HEK293 (cell line): ENCODE measurements around the gene MCRIP1.

Source experiments
- CTCF ChIA-PET: fragments of 350-600 bp; formaldehyde crosslinking; extraction: SDS; loops from one replicate; lab custom pipeline; 2021; ENCODE audit warnings: antibody characterized with exemption; lab: Yijun Ruan, JAX
- POLR2A ChIA-PET: fragments of 300-600 bp; formaldehyde crosslinking; extraction: SDS; loops from one replicate; lab custom pipeline; 2020; ENCODE audit warnings: antibody characterized with exemption, inconsistent platforms; lab: Yijun Ruan, JAX
- H3K27ac ChIP-seq: fragments of 200-500 bp; sonication (Bioruptor generic); 2 replicates; pipeline ENCODE4 v1.5.1; 2014; ENCODE audit warnings: low read depth, low read length, control low read depth, inconsistent platforms; ENCODE audit errors: extremely low read depth
- H3K36me3 ChIP-seq, 2 experiments: fragments of 200-500 bp in 1 of 2; sonication (Bioruptor generic) in 1 of 2; 1 replicate in 1 of 2; 2 replicates in 1 of 2; pipeline ENCODE4 v1.5.1; 2014 to 2017; ENCODE audit warnings: inconsistent platforms in 2 of 2, low read length in 2 of 2; ENCODE audit not compliant: control insufficient read depth in 2 of 2, insufficient read depth in 1 of 2
- H3K4me1 ChIP-seq: fragments of 200-500 bp; sonication (Bioruptor generic); 2 replicates; pipeline ENCODE4 v1.5.1; 2014; ENCODE audit warnings: mild to moderate bottlenecking, low read length, inconsistent platforms; ENCODE audit not compliant: control insufficient read depth, insufficient read depth
- H3K4me3 ChIP-seq: 2 replicates; pipeline ENCODE4 v1.5.1; 2011; ENCODE audit warnings: low read depth, mild to moderate bottlenecking, control low read depth, low read length, moderate library complexity
- H3K9me3 ChIP-seq: fragments of 200-500 bp; sonication (Bioruptor generic); 2 replicates; pipeline ENCODE4 v1.5.1; 2014; ENCODE audit warnings: low read depth, low read length, inconsistent platforms; ENCODE audit not compliant: control insufficient read depth, insufficient read depth
- ATF2 ChIP-seq: fragments of 450-650 bp; formaldehyde crosslinking; IDR thresholded peaks from 2 replicates; pipeline ENCODE4 v1.5.1; 2016; ENCODE audit warnings: missing biosample characterization, missing genetic modification characterization, low read depth
- BCL11B ChIP-seq: fragments of 450-650 bp; formaldehyde crosslinking; IDR thresholded peaks from 2 replicates; pipeline ENCODE4 v1.5.1; 2016; ENCODE audit warnings: low read depth, missing biosample characterization, missing genetic modification characterization
- GFI1B ChIP-seq: fragments of 450-650 bp; formaldehyde crosslinking; IDR thresholded peaks from 2 replicates; pipeline ENCODE4 v1.5.1; 2016; ENCODE audit warnings: missing biosample characterization, missing genetic modification characterization
- KLF1 ChIP-seq: fragments of 450-650 bp; formaldehyde crosslinking; IDR thresholded peaks from 2 replicates; pipeline ENCODE4 v1.5.1; 2016; ENCODE audit warnings: missing biosample characterization, missing genetic modification characterization
- KLF17 ChIP-seq: fragments of 450-650 bp; formaldehyde crosslinking; IDR thresholded peaks from 2 replicates; pipeline ENCODE4 v1.5.1; 2016; ENCODE audit warnings: missing biosample characterization, missing genetic modification characterization
- OSR2 ChIP-seq: fragments of 450-650 bp; formaldehyde crosslinking; IDR thresholded peaks from 2 replicates; pipeline ENCODE4 v1.5.1; 2016; ENCODE audit warnings: missing biosample characterization, missing genetic modification characterization
- OVOL3 ChIP-seq: fragments of 450-650 bp; formaldehyde crosslinking; IDR thresholded peaks from 2 replicates; pipeline ENCODE4 v1.5.1; 2016; ENCODE audit warnings: missing biosample characterization, missing genetic modification characterization
- RBAK ChIP-seq: fragments of 450-650 bp; formaldehyde crosslinking; IDR thresholded peaks from 2 replicates; pipeline ENCODE4 v1.5.1; 2016; ENCODE audit warnings: missing biosample characterization, missing genetic modification characterization
- REPIN1 ChIP-seq: fragments of 450-650 bp; formaldehyde crosslinking; IDR thresholded peaks from 2 replicates; pipeline ENCODE4 v1.5.1; 2017; ENCODE audit warnings: missing biosample characterization, missing genetic modification characterization, low read depth
- WT1 ChIP-seq: fragments of 450-650 bp; formaldehyde crosslinking; IDR thresholded peaks from 2 replicates; pipeline ENCODE4 v1.5.1; 2016; ENCODE audit warnings: missing biosample characterization, missing genetic modification characterization
- ZBTB20 ChIP-seq: fragments of 450-650 bp; formaldehyde crosslinking; IDR thresholded peaks from 2 replicates; pipeline ENCODE4 v1.5.1; 2016; ENCODE audit warnings: missing biosample characterization, missing genetic modification characterization
- ZFP69B ChIP-seq: fragments of 450-650 bp; formaldehyde crosslinking; IDR thresholded peaks from 2 replicates; pipeline ENCODE4 v1.5.1; 2016; ENCODE audit warnings: missing biosample characterization, missing genetic modification characterization
- ZIC2 ChIP-seq: fragments of 450-650 bp; formaldehyde crosslinking; IDR thresholded peaks from 2 replicates; pipeline ENCODE4 v1.5.1; 2016; ENCODE audit warnings: missing biosample characterization, missing genetic modification characterization
- ZNF148 ChIP-seq: fragments of 450-650 bp; formaldehyde crosslinking; IDR thresholded peaks from 2 replicates; pipeline ENCODE4 v1.5.0; 2017; ENCODE audit warnings: missing biosample characterization, missing genetic modification characterization, borderline replicate concordance
- ZNF16 ChIP-seq: fragments of 450-650 bp; formaldehyde crosslinking; IDR thresholded peaks from 2 replicates; pipeline ENCODE4 v1.5.1; 2016; ENCODE audit warnings: low read depth, missing biosample characterization, missing genetic modification characterization
- ZNF341 ChIP-seq: fragments of 450-650 bp; formaldehyde crosslinking; IDR thresholded peaks from 2 replicates; pipeline ENCODE4; 2016; ENCODE audit warnings: low read depth, missing biosample characterization, missing genetic modification characterization
- ZNF391 ChIP-seq: fragments of 450-650 bp; formaldehyde crosslinking; IDR thresholded peaks from 2 replicates; pipeline ENCODE4 v1.5.1; 2016; ENCODE audit warnings: low read depth, missing biosample characterization, missing genetic modification characterization, borderline replicate concordance
- ZNF404 ChIP-seq: fragments of 450-650 bp; formaldehyde crosslinking; IDR thresholded peaks from 2 replicates; pipeline ENCODE4 v1.5.1; 2017; ENCODE audit warnings: missing biosample characterization, missing genetic modification characterization
- ZNF521 ChIP-seq: fragments of 450-650 bp; formaldehyde crosslinking; IDR thresholded peaks from 2 replicates; pipeline ENCODE4 v1.5.1; 2017; ENCODE audit warnings: missing biosample characterization, mild to moderate bottlenecking, missing genetic modification characterization
- ZNF529 ChIP-seq: fragments of 450-650 bp; formaldehyde crosslinking; IDR thresholded peaks from 2 replicates; pipeline ENCODE4 v1.5.1; 2017; ENCODE audit warnings: missing genetic modification characterization, missing biosample characterization; ENCODE audit not compliant: insufficient replicate concordance
- ZNF530 ChIP-seq: fragments of 450-650 bp; formaldehyde crosslinking; IDR thresholded peaks from 2 replicates; pipeline ENCODE4 v1.5.1; 2016; ENCODE audit warnings: low read depth, missing biosample characterization, missing genetic modification characterization
- ZNF544 ChIP-seq: fragments of 450-650 bp; formaldehyde crosslinking; IDR thresholded peaks from 2 replicates; pipeline ENCODE4 v1.5.0; 2017; ENCODE audit warnings: missing biosample characterization, missing genetic modification characterization
- ZNF549 ChIP-seq: fragments of 450-650 bp; IDR thresholded peaks from 2 replicates; pipeline ENCODE4 v1.5.1; 2018; ENCODE audit warnings: missing biosample characterization, missing genetic modification characterization, mild to moderate bottlenecking, inconsistent platforms, moderate library complexity
- ZNF555 ChIP-seq: fragments of 450-650 bp; formaldehyde crosslinking; conservative IDR thresholded peaks from 2 replicates; pipeline ENCODE4 v1.5.1; 2017; ENCODE audit warnings: missing biosample characterization, mild to moderate bottlenecking, missing genetic modification characterization, inconsistent platforms
- ZNF621 ChIP-seq: fragments of 450-650 bp; formaldehyde crosslinking; IDR thresholded peaks from 2 replicates; pipeline ENCODE4 v1.5.1; 2017; ENCODE audit warnings: missing biosample characterization, missing genetic modification characterization
- ZNF626 ChIP-seq: fragments of 450-650 bp; sonication (Bioruptor Pico); formaldehyde crosslinking; IDR thresholded peaks from 2 replicates; pipeline ENCODE4 v1.5.1; 2018; ENCODE audit warnings: missing biosample characterization, missing genetic modification characterization, inconsistent platforms
- ZNF707 ChIP-seq: fragments of 450-650 bp; formaldehyde crosslinking; IDR thresholded peaks from 2 replicates; pipeline ENCODE4 v1.5.1; 2016; ENCODE audit warnings: missing biosample characterization, missing genetic modification characterization
- ZNF747 ChIP-seq: fragments of 450-650 bp; formaldehyde crosslinking; IDR thresholded peaks from 2 replicates; pipeline ENCODE4 v1.5.1; 2016; ENCODE audit warnings: missing biosample characterization, missing genetic modification characterization
- ZNF76 ChIP-seq: fragments of 450-650 bp; formaldehyde crosslinking; IDR thresholded peaks from 2 replicates; pipeline ENCODE4; 2016; ENCODE audit warnings: low read depth, missing biosample characterization, missing genetic modification characterization, borderline replicate concordance
- ZNF792 ChIP-seq: fragments of 450-650 bp; formaldehyde crosslinking; IDR thresholded peaks from 2 replicates; pipeline ENCODE4 v1.5.1; 2016; ENCODE audit warnings: missing biosample characterization, missing genetic modification characterization
- ZNF837 ChIP-seq: fragments of 450-650 bp; formaldehyde crosslinking; IDR thresholded peaks from 2 replicates; pipeline ENCODE4 v1.5.1; 2016; ENCODE audit warnings: missing biosample characterization, missing genetic modification characterization

The MCRIP1 gene

GRCh38 chr17:81867170-81867990, 34.3 kb upstream of the MCRIP1 start (continued):
- TF ChIP-seq ZNF549 (tag by site-specific recombination) (no peak), ZBTB20 (peak; percentile 81), ZNF404 (tag by site-specific recombination) (no peak), ZNF792 (tag by site-specific recombination) (no peak), ZNF391 (tag by site-specific recombination) (no peak), KLF17 (no peak), ZNF747 (tag by site-specific recombination) (no peak), WT1 (tag by site-specific recombination) (peak; percentile 57), ZNF544 (tag by site-specific recombination) (no peak), OVOL3 (no peak; the same call in none of the 2 replicates), ZNF530 (tag by site-specific recombination) (no peak), ATF2 (tag by site-specific recombination) (no peak), KLF1 (peak; percentile 68), RBAK (tag by site-specific recombination) (no peak), ZNF148 (tag by site-specific recombination) (no peak), ZNF521 (tag by site-specific recombination) (no peak), OSR2 (peak; percentile 98), ZNF626 (tag by site-specific recombination) (no peak), ZNF707 (tag by site-specific recombination) (no peak), ZFP69B (tag by site-specific recombination) (peak; percentile 82), ZNF529 (tag by site-specific recombination) (no peak)

GRCh38 chr17:81866440-81867169, 33.5 kb upstream of the MCRIP1 start:
- Histone ChIP-seq H3K9me3 (no peaks in the 10 kb centered on the region), H3K36me3 (peaks cover 12 to 77% of the 10 kb centered on the region in 2 experiments; a peak in 2 of 3 replicates), H3K4me1 (peaks cover 14% of the 10 kb centered on the region; the same call in 1 of the 2 replicates), H3K4me3 (no peak overlapping the region), H3K27ac (peak overlapping the region; percentile 100)
- ChIA-PET CTCF (interaction anchor here (0.5 to 1.8 kb wide), 6 partner anchors 44 to 229 kb away, joined by 3 to 4 read pairs (median 3); no protein-coding TSS in a partner anchor), POLR2A (interaction anchor here (0.8 to 2.5 kb wide), 23 partner anchors 12 to 232 kb away, joined by 3 to 14 read pairs (median 4); partner anchors contain the start of genes ALYREF, ANAPC11, ARL16 and CCDC137)
- TF ChIP-seq ZNF555 (tag by site-specific recombination) (no peak), ZIC2 (tag by site-specific recombination) (0 out of 2 replicates have a peak, but pooled peaks have one; percentile 36), BCL11B (tag by site-specific recombination) (peak; percentile 63; the same call in 1 of the 2 replicates), KLF17 (no peak), GFI1B (tag by site-specific recombination) (no peak), REPIN1 (tag by site-specific recombination) (no peak), ZNF341 (tag by site-specific recombination) (0 out of 2 replicates have a peak, but pooled peaks have one; percentile 2), ZFP69B (tag by site-specific recombination) (peak; percentile 89), ZNF837 (tag by site-specific recombination) (peak; percentile 90; the same call in 1 of the 2 replicates), ZNF76 (no peak), ZNF621 (tag by site-specific recombination) (no peak), OVOL3 (no peak), ZNF16 (tag by site-specific recombination) (no peak)
